ENCODE results near the gene OTUD1.
"Not testable (repeated sequence)": the region's sequence is repeated elsewhere in the genome, so short reads cannot be mapped to it uniquely, and the experiment has no call there.

The OTUD1 gene

DNA sequence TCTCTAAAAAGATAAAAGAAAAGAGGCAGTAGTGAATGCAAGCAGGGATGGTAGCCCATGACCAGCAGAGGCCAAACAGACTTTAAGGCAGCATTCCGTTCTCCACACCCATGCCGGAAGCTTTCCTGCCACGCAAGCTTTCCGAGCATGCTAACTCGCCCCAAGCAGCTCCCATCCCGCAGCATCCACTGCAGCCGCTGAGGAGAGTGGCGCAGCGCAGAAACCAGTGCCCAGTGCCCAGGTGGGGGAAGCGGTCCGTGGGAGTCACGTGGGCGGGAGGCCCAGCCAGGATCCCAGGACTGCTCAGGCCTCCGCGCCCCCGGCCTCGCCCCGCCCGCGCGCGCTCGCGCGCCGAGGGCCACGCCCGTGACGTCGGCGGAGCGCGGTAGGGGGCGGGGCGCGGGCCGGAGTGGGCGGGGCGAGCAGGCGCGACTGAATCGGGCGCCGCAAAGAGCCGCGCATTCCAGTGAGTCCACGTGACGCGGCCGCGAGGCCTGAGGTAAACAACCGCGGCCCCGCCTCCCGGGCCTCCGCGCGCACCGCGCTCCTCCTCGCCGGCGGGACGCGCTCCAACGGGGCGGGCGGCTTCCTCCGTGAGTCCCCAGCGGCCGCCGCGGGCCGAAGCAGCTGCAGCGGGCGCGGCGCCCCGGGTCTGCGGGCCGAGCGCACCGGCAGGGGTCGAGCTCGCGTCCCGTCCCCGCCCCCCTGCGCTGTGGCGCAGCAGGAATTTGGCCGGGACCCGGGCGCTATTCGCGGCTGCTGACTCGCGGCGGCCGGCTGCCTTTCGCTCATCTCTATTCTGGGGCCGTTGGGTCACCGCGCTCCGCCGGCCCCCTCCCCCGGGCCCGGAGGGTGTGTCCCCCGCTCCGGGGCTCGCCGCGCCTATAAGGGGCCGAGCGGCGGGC is at the start of gene OTUD1:
Gene OTUD1, plus strand, starts transcription at position 529 of the 905 bp plus-strand sequence. CDS start 383 bp downstream, outside the sequence.
- peak; percentile 5 for DNase-seq

DNA sequence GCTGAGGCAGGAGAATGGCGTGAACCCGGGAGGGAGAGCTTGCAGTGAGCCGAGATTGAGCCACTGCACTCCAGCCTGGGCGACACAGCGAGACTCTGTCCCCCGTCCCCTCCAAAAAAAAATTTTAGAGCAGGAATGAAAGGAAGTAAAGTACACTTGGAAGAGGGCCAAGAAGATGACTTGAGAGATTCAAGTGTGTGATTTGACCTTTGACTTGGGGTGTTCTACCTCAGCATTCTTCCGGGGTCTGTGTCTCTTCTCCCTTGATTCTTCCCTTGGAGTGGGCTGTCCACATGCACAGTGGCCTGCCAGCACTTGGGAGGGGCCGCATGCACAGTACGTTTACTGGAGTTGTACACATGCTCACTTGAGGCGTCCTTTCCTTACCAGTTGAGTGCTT is 48.5 kb upstream of the OTUD1 start:
- DNase-seq: not testable (repeated sequence)

- no peak for DNase-seq
Observed at GRCh38 chr10:23390809-23391208, 48.1 kb upstream of the OTUD1 start.

- DNase-seq: no peak
Observed at GRCh38 chr10:23391821-23392220, 47.1 kb upstream of the OTUD1 start.

- DNase-seq: no peak
Observed at GRCh38 chr10:23395017-23395416, 43.9 kb upstream of the OTUD1 start.

DNA sequence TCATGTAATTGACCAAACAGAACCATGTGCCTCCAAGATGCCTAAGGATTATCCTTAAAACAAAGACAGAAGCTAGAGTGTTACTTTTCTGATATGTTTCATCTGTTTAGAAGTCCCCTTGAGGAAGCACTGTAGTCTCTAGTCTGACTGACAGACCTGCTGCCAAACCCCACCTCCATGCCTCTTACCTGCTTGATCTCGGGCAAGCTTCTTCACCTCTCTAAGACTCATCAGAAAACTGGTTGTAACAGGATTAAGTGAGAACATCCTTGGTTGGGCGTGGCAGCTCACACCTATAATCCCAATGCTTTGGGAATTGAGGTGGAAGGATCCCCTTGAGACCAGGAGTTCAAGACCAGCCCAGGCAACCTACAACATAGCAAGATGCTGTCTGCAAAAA is 42.2 kb upstream of the OTUD1 start:
- DNase-seq: no peak

- DNase-seq: no peak
Observed at GRCh38 chr10:23399701-23400144, 39.2 kb upstream of the OTUD1 start.

DNA sequence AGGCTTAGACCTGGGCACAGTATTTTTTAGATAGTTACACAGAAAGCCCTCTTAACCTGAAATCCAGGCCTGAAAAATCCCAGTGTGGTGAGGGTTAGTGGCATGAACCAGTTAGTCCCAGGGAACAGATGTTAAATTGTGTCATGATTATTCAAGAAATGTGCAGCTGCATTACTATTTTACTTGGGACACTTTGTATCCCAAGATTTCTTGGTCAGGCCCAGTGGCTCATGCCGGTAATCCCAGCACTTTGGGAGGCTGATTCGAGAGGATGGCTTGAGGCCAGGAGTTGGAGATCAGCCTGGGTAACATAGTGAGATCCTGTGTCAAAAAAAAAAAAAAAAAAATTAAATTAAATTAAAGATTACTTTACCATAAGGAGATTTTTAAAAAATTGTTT is 36.0 kb upstream of the OTUD1 start:
- no peak for DNase-seq

DNA sequence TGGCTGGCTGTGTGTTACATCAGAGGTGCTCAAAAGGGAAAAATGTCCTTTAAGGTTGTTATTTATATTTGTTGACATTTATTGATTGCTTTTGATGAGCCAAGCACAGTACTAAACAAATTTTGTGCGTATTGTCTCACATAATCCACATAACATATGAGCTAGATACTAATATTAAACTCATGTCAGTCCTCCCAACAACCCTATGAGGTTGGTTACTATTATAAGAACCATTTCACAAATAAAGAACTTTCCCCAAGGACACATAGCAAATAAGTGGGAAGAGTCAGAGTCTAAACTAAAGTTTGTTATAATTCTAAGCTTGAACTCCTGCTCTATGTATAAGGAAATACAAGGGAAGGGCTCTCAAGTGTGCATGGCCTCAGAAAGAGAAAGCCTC is 35.6 kb upstream of the OTUD1 start:
- no peak for DNase-seq

- DNase-seq: no peak
Observed at GRCh38 chr10:23403719-23404118, 35.2 kb upstream of the OTUD1 start.

DNA sequence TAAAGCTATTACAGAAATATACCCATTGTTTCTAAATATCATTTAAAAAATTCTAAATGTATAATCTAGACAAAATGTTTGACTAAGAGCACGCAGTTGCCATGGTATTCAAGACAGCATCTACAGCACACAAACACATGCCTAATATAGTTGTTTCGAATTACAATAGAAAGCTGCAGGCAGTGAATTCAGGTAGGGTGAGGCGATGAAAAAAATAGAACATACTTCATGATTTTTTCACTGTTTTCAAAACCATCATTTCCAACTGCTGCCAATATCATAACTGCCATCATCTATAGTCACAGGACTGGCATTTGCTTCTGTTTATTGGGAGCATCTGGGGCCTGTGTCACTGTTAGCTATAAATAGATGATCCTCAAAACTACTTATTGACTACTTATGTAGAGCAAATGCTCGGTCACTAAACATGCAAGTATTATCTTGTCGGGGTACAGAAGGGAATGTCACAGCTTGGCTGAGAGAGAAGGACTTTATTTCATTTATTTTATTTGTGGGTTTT is 34.4 kb upstream of the OTUD1 start:
- no peak for DNase-seq

DNA sequence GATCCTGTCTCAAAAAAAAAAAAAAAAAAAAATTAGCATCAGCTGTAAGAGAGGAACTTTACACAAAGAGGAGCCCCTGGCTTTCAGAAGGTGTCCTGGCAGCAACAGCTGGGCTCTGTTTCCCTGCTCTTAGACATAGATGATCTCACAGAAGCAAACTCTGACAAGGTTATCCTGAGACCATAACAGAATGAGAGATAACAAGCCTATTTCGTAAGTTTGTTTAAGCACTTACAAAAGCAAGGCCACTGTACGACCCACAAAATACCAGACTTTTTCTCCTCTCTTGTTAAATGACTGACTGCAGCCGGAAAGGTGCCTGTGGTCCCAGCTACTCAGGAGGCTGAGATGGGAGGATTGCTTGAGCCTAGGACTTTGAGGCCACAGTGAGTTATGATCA is 33.3 kb upstream of the OTUD1 start:
- DNase-seq: no peak

DNA sequence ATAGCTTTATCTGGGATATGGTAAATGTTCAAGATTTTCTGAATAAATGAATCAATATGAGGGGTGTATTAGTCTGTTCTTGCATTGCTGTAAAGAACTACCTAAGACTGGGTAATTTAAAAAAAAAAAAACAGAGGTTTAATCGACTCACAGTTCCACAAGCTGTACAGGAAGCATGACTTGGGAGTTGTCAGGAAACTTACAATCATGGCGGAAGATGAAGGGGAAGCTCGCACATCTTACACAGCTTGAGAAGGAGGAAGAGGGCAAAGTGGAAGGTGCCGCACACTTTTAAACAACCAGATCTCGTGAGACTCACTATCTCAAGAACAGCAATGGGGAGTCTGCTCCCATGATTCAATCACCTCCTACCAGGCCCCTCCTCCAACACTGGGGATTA is 32.5 kb upstream of the OTUD1 start:
- DNase-seq: no peak

DNA sequence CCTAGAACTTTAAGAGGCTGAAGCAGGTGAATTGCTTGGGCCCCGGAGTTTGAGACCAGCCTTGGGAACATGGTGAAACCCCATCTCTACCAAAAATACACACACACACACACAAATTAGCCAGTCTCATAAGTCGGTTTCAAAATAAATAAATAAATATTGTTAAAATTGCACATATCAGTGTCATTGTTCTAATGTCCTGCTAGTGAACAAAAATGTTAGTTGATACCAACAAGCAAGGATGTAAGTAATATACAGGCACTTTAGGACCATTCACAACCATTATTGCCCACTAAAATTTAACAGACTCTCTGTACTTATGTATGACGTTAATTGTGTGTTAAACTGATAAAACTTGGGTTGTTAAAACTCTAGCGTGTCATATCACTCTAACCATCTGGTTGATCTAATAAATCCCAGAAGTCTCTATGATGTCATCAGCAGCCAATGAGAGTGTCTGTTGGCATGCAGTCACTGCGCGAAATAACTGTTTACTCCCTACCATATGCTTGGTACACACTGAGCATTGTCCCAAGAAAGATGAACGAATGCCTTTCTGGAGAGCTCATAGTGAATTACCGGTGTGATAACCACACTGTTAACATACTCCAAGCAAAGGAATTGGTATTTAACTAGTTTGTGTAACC is 30.4 kb upstream of the OTUD1 start:
- DNase-seq: no peak

- no peak for DNase-seq
Observed at GRCh38 chr10:23412223-23412622, 26.7 kb upstream of the OTUD1 start.

DNA sequence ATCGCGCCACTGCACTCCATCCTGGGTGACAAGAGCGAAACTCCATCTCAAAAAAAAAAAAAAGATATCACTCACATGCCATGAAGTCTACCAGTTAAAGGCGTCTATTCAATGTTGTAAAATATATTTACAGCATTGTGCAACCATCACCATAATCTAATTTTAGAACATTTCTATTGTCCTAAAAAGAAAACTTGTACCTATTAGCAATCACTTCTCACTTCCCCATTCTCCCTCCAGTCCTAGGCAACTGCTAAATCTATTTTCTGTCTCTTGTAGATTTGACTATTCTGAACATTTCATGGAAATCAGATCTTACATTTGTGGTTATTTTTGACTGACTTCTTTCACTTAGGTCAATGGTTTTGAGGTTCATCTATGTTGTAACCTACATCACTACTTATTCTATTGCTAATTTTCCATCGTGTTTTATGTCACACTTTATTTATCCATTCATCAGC is 25.2 kb upstream of the OTUD1 start:
- DNase-seq: peak; percentile 68

GRCh38 chr10:23414658-23415057 is 24.2 kb upstream of the OTUD1 start:
- DNase-seq: no peak

DNA sequence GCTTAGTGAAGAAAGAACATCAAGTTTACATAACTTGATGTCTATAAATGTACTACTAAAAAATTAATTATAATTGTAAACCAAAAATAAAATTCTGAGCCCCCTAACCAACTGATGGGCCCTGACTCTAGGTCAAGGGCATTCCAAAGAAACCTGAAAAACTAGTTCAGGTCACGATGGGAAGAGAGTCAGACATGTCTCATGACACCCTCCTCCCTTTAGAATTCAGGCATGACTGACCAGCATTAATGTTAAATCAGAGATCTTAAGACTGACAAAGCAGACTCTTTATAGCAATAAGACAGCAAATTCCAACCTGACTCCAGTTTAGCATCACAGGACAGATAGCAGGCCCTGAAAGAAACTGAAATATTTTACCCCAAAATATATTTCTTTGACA is 21.6 kb upstream of the OTUD1 start:
- no peak for DNase-seq

DNA sequence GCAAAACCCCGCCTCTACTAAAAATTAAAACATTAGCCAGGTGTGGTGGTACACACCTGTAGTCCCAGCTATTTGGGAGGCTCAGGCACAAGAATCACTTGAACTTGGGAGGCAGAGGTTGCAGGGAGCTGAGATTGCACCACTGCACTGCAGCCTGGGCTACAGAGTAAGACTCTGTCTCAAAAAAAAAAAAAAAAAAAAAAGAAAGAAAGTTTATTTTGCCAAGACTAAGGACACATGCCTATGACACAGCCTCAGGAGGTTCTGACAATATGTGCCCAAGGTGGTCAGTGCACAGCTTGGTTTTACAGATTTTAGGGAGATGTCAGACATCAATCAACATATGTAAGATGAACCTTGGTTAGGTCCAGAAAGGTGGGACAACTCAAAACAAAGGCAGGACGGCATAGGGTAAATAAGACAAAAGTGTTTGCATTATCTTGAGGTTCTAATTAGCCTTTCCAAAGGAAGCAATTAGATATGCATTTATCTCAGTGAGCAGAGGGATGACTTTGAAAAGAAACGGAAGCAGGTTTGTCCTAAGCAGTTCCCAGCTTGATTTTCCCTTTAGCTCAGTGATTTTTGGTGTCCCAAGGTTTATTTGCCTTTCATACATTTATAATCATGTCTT is 20.7 kb upstream of the OTUD1 start:
- no peak for DNase-seq

- DNase-seq: no peak
Observed at GRCh38 chr10:23419201-23419600, 19.7 kb upstream of the OTUD1 start.

DNA sequence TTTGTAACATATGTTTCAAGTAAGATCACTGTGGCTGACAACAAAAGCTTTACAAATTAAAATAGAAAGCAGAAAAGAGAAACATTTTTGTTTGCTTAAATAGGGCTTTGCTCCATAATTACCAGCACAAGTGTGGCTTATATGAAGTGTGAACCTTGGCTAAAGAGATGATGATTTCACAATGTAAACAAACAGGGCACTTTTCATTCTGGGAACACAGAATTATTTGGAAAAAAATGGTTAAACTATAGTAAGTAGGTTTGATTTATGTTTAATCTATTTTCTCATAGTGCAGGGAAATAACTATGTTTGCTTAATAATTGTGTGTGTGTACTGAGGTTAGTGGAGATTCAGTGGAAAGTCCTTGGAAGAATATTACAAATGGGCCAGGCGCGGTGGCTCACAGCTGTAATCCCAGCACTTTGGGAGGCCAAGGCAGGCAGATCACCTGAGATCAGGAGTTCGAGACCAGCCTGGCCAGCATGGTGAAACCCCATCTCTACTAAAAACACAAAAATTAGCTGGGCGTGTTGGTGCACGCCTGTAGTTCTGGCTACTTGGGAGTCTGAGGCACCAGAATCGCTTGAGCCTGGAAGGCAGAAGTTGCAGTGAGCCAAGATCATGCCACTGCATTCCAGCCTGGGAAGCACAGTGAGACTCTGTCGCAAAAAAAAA is 19.1 kb upstream of the OTUD1 start:
- no peak for DNase-seq

GRCh38 chr10:23421397-23421796 is 17.5 kb upstream of the OTUD1 start:
- DNase-seq: no peak

DNA sequence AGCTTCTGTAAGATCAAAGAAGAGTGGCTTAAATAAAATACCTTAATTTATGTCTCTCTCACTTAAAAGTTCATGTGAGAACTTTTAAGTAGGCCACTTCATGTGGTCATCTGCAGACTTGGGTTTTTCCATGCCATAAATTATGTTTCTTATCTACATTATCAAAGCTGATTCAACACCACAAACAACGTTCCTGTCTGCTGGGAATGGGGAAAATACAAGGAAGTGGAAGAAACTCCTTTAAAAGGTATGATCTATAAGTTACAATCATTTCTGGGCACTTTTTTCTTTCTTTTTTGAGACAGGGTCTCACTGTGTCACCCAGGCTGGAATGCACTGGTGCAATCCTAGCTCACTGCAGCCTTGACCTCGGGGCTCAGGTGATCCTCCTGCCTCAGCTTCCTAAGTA is 16.9 kb upstream of the OTUD1 start:
- DNase-seq: no peak

Measured in SIG-M5 (cell line).